Tibial nerve (tissue), 4 donors: ENCODE data around the gene ROR1. TPM values are rescaled to one million over a fixed set of nuclear protein-coding genes. Genes with fewer than 3 reads are reported as not detected.

ENCODE experiments used
- DNase-seq, 2 donors: peaks; one replicate each; pipeline ENCODE4 v3.0.0-alpha.2; 2019; ENCODE audit warnings: low spot score in 2 of 2
- H3K27ac ChIP-seq, 4 donors: fragments of 200-600 bp; sonication (generic) in 3 of 4; one replicate each; pipeline ENCODE4 v1.5.1; 2017 to 2019; ENCODE audit warnings: mild to moderate bottlenecking in 1 of 4
- H3K27me3 ChIP-seq, 2 donors: fragments of 200-600 bp; sonication (generic) in 1 of 2; one replicate each; pipeline versions ENCODE4 v1.5.1 to v1.6.0; 2017 to 2019
- H3K36me3 ChIP-seq, 3 donors: fragments of 200-600 bp; sonication (generic); one replicate each; pipeline ENCODE4 v1.5.1; 2018 to 2019
- H3K4me1 ChIP-seq, 4 donors: fragments of 200-600 bp; sonication (generic) in 3 of 4; one replicate each; pipeline ENCODE4 v1.5.1; 2017 to 2019
- H3K4me3 ChIP-seq, 4 donors: fragments of 200-600 bp; sonication (generic) in 3 of 4; one replicate each; pipeline ENCODE4 v1.5.1; 2017 to 2019; ENCODE audit warnings: mild to moderate bottlenecking in 1 of 4, moderate library complexity in 1 of 4
- H3K9me3 ChIP-seq, 4 donors: fragments of 200-600 bp; sonication (generic) in 3 of 4; one replicate each; pipeline ENCODE4 v1.5.1; 2017 to 2019
- CTCF ChIP-seq, 5 experiments: fragments of 200-600 bp in 3 of 5; fragments of 450-650 bp in 2 of 5; sonication (generic) in 3 of 5; IDR thresholded peaks; one replicate each; pipeline ENCODE4 v1.5.1; 2016 to 2019; ENCODE audit warnings: antibody characterized with exemption in 5 of 5, mild to moderate bottlenecking in 3 of 5, moderate library complexity in 2 of 5
- EP300 ChIP-seq, 2 donors: sonication (generic); formaldehyde crosslinking; IDR thresholded peaks; one replicate each; pipeline ENCODE4 v1.6.1; 2017; ENCODE audit warnings: antibody characterized with exemption in 2 of 2, mild to moderate bottlenecking in 1 of 2
- POLR2A ChIP-seq, 2 donors: fragments of 450-650 bp; IDR thresholded peaks; one replicate each; pipeline ENCODE4 v1.6.1; 2017; ENCODE audit warnings: antibody characterized with exemption in 2 of 2, mild to moderate bottlenecking in 2 of 2, moderate library complexity in 2 of 2
- WGBS, 2 donors: methylation state at CpG; one replicate each; pipeline ENCODE4 v1.1.5; 2018; 5-methylcytosine and 5-hydroxymethylcytosine counted together
- total RNA-seq, 4 donors: library from RNA; depleted of rRNA; stranded (reverse); fragments of >200 nt; gene quantifications; one replicate each; pipeline ENCODE4 v1.1.0, GENCODE V29; 2016

The ROR1 gene
- total RNA-seq, 4 donors from 2014 or later = 10.5 to 47.7 (median 43.7) TPM

DNA sequence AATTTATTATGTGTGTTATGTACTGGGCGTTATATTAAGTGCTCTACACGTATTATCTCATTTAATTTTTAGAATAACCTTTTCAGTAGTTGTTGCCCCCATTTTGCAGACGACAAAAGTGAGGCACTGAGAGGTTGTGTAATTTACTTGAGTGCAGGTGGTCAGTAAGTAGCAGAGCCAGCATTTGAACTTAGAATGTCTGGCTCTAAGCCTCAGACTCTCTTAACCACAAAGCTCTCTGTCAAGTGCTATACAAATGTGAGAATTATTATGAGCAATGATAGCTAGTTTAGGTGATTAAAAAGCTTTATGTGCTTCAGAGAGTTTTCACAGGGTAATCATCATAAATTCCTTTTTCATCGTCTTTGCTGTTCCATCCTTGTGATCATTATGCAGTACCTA, 333.3 kb downstream of the ROR1 start:
- H3K36me3 ChIP-seq = no peaks in the 10 kb centered on the region
- no peaks in the 10 kb centered on the region for H3K27me3 ChIP-seq
- DNase-seq = no peak
- H3K4me3 ChIP-seq = no peak overlapping the region
- 65 to 88% methylated on average over 4 of the region's 4 CpGs for WGBS, 2 donors
- H3K4me1 ChIP-seq = peaks cover 0 to 13% (median 0%) of the 10 kb centered on the region in 4 donors
- H3K9me3 ChIP-seq = no peaks in the 10 kb centered on the region
- no peak for TF ChIP-seq EP300 (IDR thresholded peaks at IDR 0.05)
- TF ChIP-seq POLR2A (IDR thresholded peaks at IDR 0.05) = no peak
- no peak for TF ChIP-seq CTCF (IDR thresholded peaks at IDR 0.05)
- H3K27ac ChIP-seq = no peak overlapping the region

- no peak overlapping the region for H3K4me3 ChIP-seq
- no peaks in the 10 kb centered on the region for H3K36me3 ChIP-seq
- no peak for TF ChIP-seq EP300 (IDR thresholded peaks at IDR 0.05)
- TF ChIP-seq POLR2A (IDR thresholded peaks at IDR 0.05) = no peak
- TF ChIP-seq CTCF (IDR thresholded peaks at IDR 0.05) = no peak
- no peak for DNase-seq
- no peaks in the 10 kb centered on the region for H3K9me3 ChIP-seq
- 75 to 79% methylated on average over 2 of the region's 2 CpGs for WGBS, 2 donors
- peaks cover 0 to 12% (median 0%) of the 10 kb centered on the region in 4 donors for H3K4me1 ChIP-seq
- H3K27me3 ChIP-seq = no peaks in the 10 kb centered on the region
- H3K27ac ChIP-seq = no peak overlapping the region
Measured at GRCh38 chr1:64107632-64108031, 333.8 kb downstream of the ROR1 start.

- Histone ChIP-seq H3K27me3 (no peaks in the 10 kb centered on the region), H3K36me3 (no peaks in the 10 kb centered on the region), H3K9me3 (no peaks in the 10 kb centered on the region), H3K27ac (no peak overlapping the region), H3K4me3 (no peak overlapping the region), H3K4me1 (peaks cover 0 to 8% (median 0%) of the 10 kb centered on the region in 4 donors)
- TF ChIP-seq POLR2A (IDR thresholded peaks at IDR 0.05) (no peak), CTCF (IDR thresholded peaks at IDR 0.05) (no peak), EP300 (IDR thresholded peaks at IDR 0.05) (no peak)
- no peak for DNase-seq
- 51 to 65% methylated on average over 6 of the region's 6 CpGs for WGBS, 2 donors
Measured at GRCh38 chr1:64110924-64111777, 337.3 kb downstream of the ROR1 start.

DNA sequence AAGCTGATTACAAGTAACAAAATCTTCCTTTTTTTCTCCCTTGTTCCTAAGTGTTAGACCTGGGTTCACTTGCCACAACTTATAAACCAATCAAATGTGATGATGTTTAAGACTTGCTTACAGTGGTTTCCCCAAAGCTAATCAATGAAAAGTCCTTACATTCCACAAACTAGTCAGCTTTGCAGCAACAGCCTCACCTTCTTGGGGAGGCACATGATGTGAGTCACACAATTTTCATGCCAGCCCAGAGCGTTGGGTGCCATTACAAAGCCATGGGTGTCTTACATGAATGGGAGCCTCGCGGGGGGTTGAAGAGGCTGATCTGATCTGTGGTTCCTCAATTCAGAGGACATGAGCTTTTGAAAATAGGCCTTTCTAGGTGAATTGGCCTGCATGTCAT, 338.0 kb downstream of the ROR1 start:
- 76% methylated on average over 3 of the region's 3 CpGs for WGBS, 2 donors
- H3K9me3 ChIP-seq = no peaks in the 10 kb centered on the region
- H3K4me3 ChIP-seq = no peak overlapping the region
- H3K27me3 ChIP-seq = no peaks in the 10 kb centered on the region
- TF ChIP-seq POLR2A (IDR thresholded peaks at IDR 0.05) (no peak), CTCF (IDR thresholded peaks at IDR 0.05) (no peak), EP300 (IDR thresholded peaks at IDR 0.05) (no peak)
- peaks cover 0 to 8% (median 0%) of the 10 kb centered on the region in 4 donors for H3K4me1 ChIP-seq
- H3K36me3 ChIP-seq = no peaks in the 10 kb centered on the region
- no peak overlapping the region for H3K27ac ChIP-seq
- DNase-seq = no peak

DNA sequence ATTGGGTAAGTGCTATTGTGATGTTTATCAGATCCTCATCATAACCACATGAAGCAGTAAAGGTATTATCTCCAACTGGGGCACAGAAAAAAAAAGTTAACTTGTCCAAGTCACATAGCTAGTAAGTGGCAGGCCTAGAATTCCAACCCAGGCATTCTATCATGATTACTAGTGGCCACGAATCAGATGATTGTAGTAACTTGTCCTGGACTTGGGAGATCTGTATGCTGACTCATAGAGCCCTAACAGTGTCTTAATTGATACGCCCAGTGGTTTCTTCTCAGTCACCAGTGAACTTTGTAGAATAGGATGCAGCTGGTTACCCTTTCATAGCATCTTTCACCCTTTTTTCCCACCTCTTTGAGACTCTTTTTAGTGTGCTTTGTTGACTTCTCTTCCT, 338.5 kb downstream of the ROR1 start:
- 78 to 94% methylated on average over 2 of the region's 2 CpGs for WGBS, 2 donors
- H3K27ac ChIP-seq = no peak overlapping the region
- H3K36me3 ChIP-seq = no peaks in the 10 kb centered on the region
- TF ChIP-seq CTCF (IDR thresholded peaks at IDR 0.05) (no peak), POLR2A (IDR thresholded peaks at IDR 0.05) (no peak), EP300 (IDR thresholded peaks at IDR 0.05) (no peak)
- no peaks in the 10 kb centered on the region for H3K27me3 ChIP-seq
- no peaks in the 10 kb centered on the region for H3K9me3 ChIP-seq
- H3K4me1 ChIP-seq = peaks cover 0 to 8% (median 0%) of the 10 kb centered on the region in 4 donors
- no peak overlapping the region for H3K4me3 ChIP-seq
- no peak for DNase-seq
